A673 (cell line): ENCODE data around the gene ADCY6. TPM values are rescaled to one million over a fixed set of nuclear protein-coding genes. Genes with fewer than 3 reads are reported as not detected.

ENCODE experiments used
- BruUV-seq: library from RNA; stranded (reverse); fragments of 400-500 nt; replicated peaks from 2 replicates; lab custom pipeline; 2021; lab: Mats Ljungman, UMichigan
- CTCF ChIA-PET: fragments of 300-600 bp; sonication (Branson Sonifier 250); formaldehyde crosslinking; loops from one replicate; lab custom pipeline; 2022; ENCODE audit warnings: antibody characterized with exemption; lab: Charles Lee
- POLR2A ChIA-PET: fragments of 300-600 bp; sonication (Branson Sonifier 250); formaldehyde crosslinking; loops from one replicate; lab custom pipeline; 2022; ENCODE audit warnings: antibody characterized with exemption; ENCODE audit not compliant: low non-redundant PET; lab: Charles Lee
- DNase-seq: peaks from one replicate; pipeline ENCODE4 v3.0.0-alpha.2; 2015; ENCODE audit warnings: low spot score
- H3K27ac ChIP-seq: fragments of 200-600 bp; sonication (generic); 2 replicates; pipeline ENCODE4 v1.5.1; 2016; ENCODE audit warnings: mixed run types, low read depth, mild to moderate bottlenecking, mixed read lengths, antibody characterized with exemption, low read length; ENCODE audit not compliant: poor library complexity, severe bottlenecking
- H3K27me3 ChIP-seq: fragments of 200-600 bp; sonication (generic); replicated peaks from 2 replicates; pipeline ENCODE4 v1.6.1; 2017; ENCODE audit warnings: mixed run types, low read depth, mild to moderate bottlenecking, mixed read lengths, antibody characterized with exemption, low read length; ENCODE audit not compliant: insufficient read depth, poor library complexity
- H3K36me3 ChIP-seq: fragments of 200-600 bp; sonication (generic); 2 replicates; pipeline ENCODE4 v1.6.1; 2016; ENCODE audit warnings: mixed run types, mild to moderate bottlenecking, mixed read lengths, antibody characterized with exemption, low read length; ENCODE audit not compliant: insufficient read depth, poor library complexity, severe bottlenecking
- H3K4me1 ChIP-seq: fragments of 200-600 bp; sonication (generic); 2 replicates; pipeline ENCODE4 v1.6.1; 2017; ENCODE audit warnings: mixed run types, mild to moderate bottlenecking, mixed read lengths, antibody characterized with exemption, low read length; ENCODE audit not compliant: insufficient read depth, poor library complexity, severe bottlenecking
- H3K4me3 ChIP-seq: fragments of 200-600 bp; sonication (generic); 2 replicates; pipeline ENCODE4 v1.5.1; 2016; ENCODE audit warnings: low read depth, mixed run types, mild to moderate bottlenecking, mixed read lengths, low read length; ENCODE audit not compliant: poor library complexity, severe bottlenecking
- H3K9me3 ChIP-seq: fragments of 200-600 bp; sonication (generic); 2 replicates; pipeline ENCODE4 v1.6.1; 2016; ENCODE audit warnings: mixed run types, low read depth, mild to moderate bottlenecking, mixed read lengths, antibody characterized with exemption, low read length; ENCODE audit not compliant: poor library complexity, severe bottlenecking
- EZH2 ChIP-seq: fragments of 200-600 bp; sonication (generic); IDR thresholded peaks from 2 replicates; pipeline ENCODE4 v1.6.1; 2017; ENCODE audit warnings: borderline replicate concordance, low read depth, mild to moderate bottlenecking, mixed read lengths, antibody characterized with exemption, low read length; ENCODE audit not compliant: poor library complexity, severe bottlenecking
- intact Hi-C: fragments of 100-400 bp; cut with micrococcal nuclease; formaldehyde crosslinking; loops from one replicate; pipeline ENCODE4 v1.10.0; 2022; ENCODE audit not compliant: unreplicated experiment
- total RNA-seq: library from RNA; stranded (reverse); gene quantifications from 2 replicates; pipeline ENCODE4 v1.2.3, GENCODE V29; 2021
- TF ChIP-seq, protein P1 (sequence below): fragments of 300-800, 200-600 bp; sonication (generic); conservative IDR thresholded peaks from 2 replicates; pipeline ENCODE4 v1.5.1; 2017; ENCODE audit warnings: low read depth, mild to moderate bottlenecking, antibody characterized with exemption, low read length, moderate library complexity, mixed read lengths

ADCY6 gene
- total RNA-seq, 1 experiment from 2014 or later: 6.8 TPM

DNA sequence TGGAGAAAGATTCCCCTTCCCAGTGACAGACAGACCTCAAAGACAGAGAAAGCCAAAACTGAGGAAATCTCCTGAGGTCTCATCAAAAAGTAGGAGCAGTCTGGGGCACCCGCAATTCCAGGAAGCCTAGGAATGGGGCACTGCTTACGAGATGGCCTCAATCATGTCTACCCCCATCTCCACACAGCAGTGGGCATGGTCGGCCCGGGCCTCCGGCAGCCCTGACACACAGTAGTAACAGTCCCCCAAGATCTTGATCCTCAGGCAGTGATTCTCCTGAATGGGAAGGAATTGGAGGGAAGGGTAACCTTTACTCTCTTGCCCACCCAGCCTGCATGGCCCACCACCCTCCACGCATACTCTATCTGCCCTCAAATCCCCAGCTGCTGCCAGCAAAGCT lies 11.9 kb downstream of the ADCY6 start:
- Histone ChIP-seq H3K36me3 (no peaks in the 10 kb centered on the region), H3K9me3 (no peaks in the 10 kb centered on the region), H3K27ac (no peak overlapping the region), H3K27me3 (no peaks in the 10 kb centered on the region), H3K4me1 (peaks cover 10% of the 10 kb centered on the region), H3K4me3 (no peak overlapping the region)
- no TSS peak for BruUV-seq
- POLR2A ChIA-PET: no interaction called here
- intact Hi-C loops: no loop called here
- TF ChIP-seq, protein P1, sequence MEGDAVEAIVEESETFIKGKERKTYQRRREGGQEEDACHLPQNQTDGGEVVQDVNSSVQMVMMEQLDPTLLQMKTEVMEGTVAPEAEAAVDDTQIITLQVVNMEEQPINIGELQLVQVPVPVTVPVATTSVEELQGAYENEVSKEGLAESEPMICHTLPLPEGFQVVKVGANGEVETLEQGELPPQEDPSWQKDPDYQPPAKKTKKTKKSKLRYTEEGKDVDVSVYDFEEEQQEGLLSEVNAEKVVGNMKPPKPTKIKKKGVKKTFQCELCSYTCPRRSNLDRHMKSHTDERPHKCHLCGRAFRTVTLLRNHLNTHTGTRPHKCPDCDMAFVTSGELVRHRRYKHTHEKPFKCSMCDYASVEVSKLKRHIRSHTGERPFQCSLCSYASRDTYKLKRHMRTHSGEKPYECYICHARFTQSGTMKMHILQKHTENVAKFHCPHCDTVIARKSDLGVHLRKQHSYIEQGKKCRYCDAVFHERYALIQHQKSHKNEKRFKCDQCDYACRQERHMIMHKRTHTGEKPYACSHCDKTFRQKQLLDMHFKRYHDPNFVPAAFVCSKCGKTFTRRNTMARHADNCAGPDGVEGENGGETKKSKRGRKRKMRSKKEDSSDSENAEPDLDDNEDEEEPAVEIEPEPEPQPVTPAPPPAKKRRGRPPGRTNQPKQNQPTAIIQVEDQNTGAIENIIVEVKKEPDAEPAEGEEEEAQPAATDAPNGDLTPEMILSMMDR: no peak
- TF ChIP-seq EZH2: no peak
- no peak for DNase-seq
- CTCF ChIA-PET: no interaction called here

DNA sequence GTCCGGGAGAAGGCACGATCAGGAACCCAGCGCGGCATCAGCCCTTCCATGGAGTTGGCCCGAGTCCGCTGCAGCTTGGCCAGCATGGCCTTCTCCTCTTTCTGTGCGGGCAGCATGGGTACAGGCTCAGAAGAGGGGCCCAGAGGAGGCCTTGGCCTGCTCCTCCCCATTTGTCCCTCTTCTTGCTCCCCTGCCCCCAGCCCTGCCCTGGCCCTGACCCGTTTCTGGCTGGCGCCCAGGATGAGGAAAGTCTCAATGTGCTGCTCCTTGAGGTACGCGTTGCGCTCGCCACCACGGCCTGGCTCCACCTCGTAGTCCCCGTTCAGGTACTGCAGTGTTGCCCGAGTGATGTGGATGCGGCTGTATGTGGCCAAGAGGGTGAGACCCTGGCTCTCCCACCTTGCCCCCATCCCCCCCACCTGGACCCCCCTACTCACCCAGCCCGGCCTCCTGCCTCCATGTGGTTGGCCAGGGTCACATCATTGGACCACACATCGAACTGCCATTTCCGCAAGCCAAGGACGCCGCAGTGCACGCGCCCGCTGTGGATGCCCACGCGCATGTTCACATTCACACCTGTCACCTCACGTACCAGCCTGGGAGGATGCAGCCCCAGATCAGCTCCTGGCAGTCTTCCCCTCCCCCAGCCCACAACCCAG lies 12.8 kb downstream of the ADCY6 start:
- POLR2A ChIA-PET: no interaction called here
- H3K4me1 ChIP-seq: peaks cover 10% of the 10 kb centered on the region
- BruUV-seq: no TSS peak
- no peaks in the 10 kb centered on the region for H3K36me3 ChIP-seq
- no peak overlapping the region for H3K4me3 ChIP-seq
- TF ChIP-seq EZH2: no peak
- TF ChIP-seq, protein P1: no peak
- H3K9me3 ChIP-seq: no peaks in the 10 kb centered on the region
- DNase-seq: no peak
- CTCF ChIA-PET: no interaction called here
- intact Hi-C loops: no loop called here
- H3K27me3 ChIP-seq: no peaks in the 10 kb centered on the region
- H3K27ac ChIP-seq: no peak overlapping the region

DNA sequence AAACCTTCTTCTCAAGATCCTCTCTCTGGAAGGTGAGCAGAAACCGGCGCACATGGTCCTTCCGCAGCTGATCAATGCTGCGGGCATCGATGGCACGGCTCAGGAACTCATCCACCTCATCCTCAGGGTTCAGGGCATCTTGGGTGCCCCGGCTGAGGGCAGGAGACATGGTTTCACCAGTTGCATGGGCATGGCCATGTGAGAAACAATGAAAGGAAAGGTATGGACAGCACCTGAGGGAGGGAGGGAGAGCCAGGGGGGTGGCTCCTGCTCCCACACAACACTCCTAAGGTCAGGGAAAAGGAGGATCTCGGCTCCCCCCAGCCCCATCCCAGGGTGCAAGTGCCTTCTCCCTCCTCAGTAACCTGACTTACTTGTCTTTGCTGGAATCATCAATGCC lies 13.6 kb downstream of the ADCY6 start:
- DNase-seq: no peak
- H3K4me1 ChIP-seq: peaks cover 8% of the 10 kb centered on the region
- no peaks in the 10 kb centered on the region for H3K9me3 ChIP-seq
- intact Hi-C loops: no loop called here
- TF ChIP-seq EZH2: no peak
- TF ChIP-seq, protein P1: no peak
- ChIA-PET CTCF (no interaction called here), POLR2A (no interaction called here)
- H3K36me3 ChIP-seq: no peaks in the 10 kb centered on the region
- H3K27me3 ChIP-seq: no peaks in the 10 kb centered on the region
- no peak overlapping the region for H3K4me3 ChIP-seq
- BruUV-seq: no TSS peak
- no peak overlapping the region for H3K27ac ChIP-seq
